HG03521 (cell line): ENCODE measurements around the gene TP73.
"Not testable (repeated sequence)": the region's sequence is repeated elsewhere in the genome, so short reads cannot be mapped to it uniquely, and the experiment has no call there.

ENCODE experiments used
- ATAC-seq: cut with Tn5 transposase; IDR thresholded peaks from one replicate; pipeline ENCODE4 v1.9.1; 2021; ENCODE audit warnings: mild to moderate bottlenecking, moderate library complexity; ENCODE audit not compliant: unreplicated experiment

TP73 gene

DNA sequence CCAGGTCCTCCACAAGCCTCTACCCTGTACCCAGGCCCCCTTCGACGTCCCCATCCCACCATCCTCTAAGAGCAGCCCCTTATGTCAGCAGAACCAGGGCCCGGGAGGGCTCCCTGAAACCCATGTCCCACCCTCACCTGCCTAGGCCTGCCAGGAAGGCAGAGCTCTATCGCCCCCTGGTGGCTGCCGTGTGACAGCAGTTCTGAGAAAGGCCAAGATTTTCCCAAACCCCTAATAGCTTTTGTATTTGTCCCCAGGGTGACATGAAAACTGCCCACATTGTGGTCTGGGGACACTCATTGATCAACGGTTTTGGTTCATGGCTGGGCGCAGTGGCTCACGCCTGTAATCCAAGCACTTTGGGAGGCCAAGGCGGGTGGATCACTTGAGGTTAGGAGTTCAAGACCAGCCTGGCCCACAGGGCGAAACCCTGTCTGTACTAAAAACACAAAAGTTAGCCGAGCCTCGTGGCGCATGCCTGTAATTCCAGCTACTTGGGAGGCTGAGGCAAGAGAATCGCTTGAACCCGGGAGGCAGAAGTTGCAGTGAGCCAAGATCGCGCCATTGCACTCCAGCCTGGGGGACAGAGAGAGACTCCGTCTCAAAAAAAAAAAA lies 72.2 kb downstream of the TP73 start:
- ATAC-seq, result not testable (repeated sequence)

DNA sequence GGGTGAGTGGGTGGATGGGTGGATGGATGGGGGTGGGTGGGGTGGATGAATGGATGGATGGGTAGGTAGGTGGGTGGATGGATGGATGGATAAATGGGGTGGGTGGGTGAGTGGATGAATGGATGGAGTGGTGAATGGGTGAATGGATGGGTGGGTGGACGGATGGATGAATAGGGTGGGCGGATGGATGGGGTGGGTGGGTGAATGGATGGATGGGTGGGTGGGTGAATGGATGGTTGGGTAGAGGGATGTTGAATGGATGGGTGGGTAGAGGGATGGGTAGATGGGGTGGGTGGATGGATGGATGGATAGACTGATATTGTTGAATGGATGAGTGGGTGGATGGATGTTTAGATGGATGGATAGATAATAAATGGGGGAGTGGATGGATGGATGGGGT lies 73.0 kb downstream of the TP73 start:
- ATAC-seq, result no peak

DNA sequence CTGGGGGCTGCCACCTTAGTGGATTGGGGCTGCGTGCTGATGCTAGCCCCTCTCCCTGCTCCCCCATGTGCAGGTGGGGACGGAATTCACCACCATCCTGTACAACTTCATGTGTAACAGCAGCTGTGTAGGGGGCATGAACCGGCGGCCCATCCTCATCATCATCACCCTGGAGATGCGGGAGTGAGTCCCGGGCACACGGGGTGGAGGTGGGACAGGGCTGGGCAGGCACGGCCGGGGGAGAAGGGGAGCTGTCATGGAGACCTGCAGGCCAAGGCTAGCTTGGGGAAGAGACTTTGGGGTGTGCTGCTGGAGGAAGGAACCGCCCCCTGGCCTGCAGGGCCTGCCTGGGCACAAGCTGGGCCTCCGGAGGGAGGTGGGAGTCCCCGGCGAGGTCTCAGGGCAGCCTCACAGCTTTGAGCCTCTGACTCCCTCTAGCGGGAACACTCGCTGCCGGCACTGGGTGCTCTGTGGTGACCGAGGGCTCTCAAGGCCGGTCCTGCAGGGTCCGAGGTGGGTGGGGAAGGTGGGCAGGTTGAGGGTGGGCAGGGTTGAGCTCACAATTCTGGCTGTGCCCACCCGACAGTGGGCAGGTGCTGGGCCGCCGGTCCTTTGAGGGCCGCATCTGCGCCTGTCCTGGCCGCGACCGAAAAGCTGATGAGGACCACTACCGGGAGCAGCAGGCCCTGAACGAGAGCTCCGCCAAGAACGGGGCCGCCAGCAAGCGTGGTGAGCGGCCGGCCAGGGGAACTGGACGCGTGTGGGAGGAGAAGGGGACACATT lies 74.9 kb downstream of the TP73 start:
- ATAC-seq, result no peak

DNA sequence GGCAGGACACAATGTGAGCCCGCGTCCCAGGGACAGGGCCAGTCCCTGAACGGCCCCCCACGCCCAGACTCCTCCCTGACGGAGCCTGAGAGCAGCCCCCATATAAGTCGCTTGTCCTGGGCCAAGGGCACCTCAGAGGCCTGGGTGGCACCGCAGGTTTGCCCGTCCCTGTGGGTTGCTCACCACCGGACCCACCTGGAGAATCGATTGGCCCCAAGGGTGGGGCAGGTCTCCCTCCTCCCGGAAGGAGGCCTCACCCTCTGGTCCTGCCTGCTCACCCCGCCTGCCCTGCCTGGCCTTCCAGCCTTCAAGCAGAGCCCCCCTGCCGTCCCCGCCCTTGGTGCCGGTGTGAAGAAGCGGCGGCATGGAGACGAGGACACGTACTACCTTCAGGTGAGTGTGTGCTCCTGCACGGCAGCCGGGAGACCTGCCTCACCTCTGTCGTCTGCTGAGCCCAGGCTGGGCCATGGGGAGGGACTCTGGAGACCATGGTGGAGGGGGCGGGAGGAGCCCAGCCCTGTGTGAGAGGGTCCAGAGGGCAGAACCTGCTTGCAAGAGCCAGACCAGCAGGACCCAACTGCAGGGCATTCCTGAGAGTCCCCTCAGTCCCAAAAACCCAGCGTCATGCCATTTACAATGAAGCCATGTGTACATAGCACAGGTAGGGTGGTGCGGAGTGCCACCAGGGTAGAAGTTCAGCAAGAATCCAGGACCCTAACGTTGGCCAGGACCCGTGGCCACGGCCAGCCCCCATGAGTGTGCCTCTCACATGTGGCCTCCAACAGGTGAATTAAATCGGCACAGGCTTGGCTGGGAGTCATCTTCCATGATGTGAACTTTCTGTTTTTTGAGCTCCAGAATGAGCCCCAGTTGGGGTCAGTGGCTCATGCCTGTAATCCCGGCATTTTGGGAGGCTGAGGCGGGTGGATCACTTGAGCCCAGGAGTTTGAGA lies 75.8 kb downstream of the TP73 start:
- ATAC-seq, result no peak

DNA sequence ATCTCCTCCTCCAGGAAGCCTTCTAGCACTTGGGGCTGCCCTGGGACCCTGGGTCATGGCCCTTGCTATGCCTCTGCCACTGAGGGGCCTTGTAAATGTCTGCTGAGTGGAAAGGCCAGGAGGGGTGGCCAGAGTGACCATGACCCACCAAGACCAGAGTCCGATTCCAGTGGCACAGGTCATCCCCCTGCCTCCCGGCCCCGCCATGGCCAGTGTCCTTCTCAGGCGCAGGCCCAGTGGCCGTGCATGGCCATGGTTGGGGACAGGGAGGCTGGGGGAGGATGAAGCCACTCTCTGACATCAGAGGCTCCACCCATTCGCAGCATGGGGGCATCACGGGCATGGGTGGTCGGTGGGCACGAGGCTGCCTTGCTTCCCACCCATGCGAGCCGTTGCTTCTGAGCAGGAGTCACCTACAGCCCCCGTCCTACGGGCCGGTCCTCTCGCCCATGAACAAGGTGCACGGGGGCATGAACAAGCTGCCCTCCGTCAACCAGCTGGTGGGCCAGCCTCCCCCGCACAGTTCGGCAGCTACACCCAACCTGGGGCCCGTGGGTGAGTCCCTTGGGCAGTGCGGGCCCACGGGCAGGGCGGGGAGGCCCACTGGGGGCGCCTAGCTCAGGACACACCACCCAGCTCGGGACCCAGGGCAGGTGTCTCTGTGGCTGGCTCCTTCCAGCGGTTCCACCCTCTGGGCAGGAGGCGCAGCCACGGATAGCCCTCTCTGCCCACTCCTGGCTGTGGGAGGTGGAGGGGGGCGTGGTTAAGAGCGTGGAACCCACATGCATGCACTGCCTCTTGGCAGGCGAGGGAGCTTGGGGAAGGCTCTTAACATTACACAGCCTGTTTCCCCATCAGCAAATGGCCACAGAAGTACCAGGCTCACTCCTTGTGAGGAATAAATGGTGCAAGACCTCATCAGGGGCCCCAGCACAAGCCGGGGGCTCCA lies 77.6 kb downstream of the TP73 start:
- no peak for ATAC-seq

DNA sequence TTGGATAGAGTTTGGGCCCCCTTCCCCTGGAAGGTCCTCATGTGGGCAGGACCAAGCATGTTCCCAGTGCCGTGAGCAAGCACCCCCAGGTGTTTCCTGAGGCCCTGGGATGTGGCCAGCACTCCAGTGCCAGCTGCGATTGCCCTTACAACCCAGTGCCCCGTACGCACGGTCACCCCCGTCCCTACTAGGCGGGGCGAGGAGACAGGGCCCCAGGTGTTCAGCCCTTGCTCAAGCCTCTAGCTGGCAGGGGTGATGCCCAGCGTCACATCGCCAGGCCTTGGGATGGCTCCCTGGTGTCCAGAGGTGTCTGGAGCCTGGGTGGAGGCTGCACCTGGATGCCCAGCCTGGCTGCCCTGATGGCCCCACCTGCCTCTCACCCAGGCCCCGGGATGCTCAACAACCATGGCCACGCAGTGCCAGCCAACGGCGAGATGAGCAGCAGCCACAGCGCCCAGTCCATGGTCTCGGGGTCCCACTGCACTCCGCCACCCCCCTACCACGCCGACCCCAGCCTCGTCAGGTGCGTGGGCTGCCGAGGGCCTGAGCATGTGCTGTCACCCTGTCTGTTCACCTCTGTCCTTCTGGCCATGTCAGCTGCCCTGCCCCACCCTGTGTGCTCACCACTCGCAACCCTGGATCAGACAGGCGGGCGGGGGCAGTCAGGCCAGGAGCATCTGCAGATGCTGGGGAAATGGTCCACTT lies 78.4 kb downstream of the TP73 start:
- ATAC-seq, result no peak

DNA sequence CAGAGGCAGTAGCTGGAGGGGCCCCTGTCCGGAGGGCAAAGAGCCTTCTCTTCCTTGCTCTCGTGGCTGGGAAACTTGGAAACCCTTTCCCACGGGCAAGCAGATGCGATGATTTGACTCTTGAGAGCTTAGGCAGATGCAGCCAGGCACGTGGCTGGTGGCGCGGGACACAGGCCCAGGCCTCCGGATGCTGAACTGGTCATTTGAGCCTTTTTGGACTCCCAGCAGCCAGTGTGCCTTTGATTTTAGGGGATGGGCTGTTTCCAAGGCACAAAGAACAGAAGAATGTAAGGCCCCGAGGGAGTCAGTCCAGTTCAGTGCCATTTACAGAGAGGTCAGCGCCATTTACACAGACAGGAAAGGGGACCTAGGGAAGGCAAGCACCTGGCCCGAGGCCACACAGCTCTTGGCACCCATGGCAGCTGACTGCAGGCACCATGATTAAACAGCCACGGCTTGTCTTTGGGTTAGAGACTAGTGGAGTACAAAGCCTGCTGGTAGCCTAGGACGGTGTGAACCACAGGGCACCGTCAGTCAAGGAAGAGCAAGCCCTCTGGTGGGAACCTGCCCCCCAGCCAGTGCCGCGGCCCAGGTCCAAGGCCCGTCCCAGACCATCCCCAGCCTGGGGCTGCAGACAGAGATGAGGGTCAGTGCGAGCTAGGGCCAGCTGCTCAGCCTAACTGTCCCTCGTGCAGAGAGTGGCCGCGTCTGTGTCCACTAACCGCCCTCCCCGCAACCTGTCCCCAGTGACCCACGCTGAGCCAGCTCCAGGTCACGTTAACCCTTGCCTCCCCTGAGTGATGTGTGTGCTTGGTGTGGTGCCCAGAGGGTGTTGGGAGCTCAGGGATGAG lies 79.5 kb downstream of the TP73 start:
- no peak for ATAC-seq

DNA sequence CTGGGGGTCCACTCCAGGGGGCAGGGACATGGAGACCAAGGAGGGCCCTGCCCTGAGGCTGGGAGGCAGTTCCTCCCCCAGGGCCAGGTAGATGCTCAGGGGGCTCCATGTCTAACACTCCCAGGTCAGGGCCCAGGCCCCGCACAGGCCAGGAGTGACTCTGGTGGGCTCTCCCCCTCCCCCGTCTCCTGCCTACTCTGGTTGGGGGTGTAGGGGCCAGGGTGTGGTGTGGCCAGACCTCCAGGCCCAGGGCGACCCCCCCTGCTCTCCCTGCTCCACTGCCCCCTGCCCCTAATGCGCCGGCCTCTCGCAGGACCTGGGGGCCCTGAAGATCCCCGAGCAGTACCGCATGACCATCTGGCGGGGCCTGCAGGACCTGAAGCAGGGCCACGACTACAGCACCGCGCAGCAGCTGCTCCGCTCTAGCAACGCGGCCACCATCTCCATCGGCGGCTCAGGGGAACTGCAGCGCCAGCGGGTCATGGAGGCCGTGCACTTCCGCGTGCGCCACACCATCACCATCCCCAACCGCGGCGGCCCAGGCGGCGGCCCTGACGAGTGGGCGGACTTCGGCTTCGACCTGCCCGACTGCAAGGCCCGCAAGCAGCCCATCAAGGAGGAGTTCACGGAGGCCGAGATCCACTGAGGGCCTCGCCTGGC lies 80.2 kb downstream of the TP73 start:
- ATAC-seq, result no peak

DNA sequence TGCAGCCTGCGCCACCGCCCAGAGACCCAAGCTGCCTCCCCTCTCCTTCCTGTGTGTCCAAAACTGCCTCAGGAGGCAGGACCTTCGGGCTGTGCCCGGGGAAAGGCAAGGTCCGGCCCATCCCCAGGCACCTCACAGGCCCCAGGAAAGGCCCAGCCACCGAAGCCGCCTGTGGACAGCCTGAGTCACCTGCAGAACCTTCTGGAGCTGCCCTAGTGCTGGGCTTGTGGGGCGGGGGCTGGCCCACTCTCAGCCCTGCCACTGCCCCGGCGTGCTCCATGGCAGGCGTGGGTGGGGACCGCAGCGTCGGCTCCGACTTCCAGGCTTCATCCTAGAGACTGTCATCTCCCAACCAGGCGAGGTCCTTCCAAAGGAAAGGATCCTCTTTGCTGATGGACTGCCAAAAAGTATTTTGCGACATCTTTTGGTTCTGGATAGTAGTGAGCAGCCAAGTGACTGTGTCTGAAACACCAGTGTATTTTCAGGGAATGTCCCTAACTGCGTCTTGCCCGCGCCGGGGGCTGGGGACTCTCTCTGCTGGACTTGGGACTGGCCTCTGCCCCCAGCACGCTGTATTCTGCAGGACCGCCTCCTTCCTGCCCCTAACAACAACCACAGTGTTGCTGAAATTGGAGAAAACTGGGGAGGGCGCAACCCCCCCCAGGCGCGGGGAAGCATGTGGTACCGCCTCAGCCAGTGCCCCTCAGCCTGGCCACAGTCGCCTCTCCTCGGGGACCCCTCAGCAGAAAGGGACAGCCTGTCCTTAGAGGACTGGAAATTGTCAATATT lies 81.0 kb downstream of the TP73 start:
- ATAC-seq, result no peak

DNA sequence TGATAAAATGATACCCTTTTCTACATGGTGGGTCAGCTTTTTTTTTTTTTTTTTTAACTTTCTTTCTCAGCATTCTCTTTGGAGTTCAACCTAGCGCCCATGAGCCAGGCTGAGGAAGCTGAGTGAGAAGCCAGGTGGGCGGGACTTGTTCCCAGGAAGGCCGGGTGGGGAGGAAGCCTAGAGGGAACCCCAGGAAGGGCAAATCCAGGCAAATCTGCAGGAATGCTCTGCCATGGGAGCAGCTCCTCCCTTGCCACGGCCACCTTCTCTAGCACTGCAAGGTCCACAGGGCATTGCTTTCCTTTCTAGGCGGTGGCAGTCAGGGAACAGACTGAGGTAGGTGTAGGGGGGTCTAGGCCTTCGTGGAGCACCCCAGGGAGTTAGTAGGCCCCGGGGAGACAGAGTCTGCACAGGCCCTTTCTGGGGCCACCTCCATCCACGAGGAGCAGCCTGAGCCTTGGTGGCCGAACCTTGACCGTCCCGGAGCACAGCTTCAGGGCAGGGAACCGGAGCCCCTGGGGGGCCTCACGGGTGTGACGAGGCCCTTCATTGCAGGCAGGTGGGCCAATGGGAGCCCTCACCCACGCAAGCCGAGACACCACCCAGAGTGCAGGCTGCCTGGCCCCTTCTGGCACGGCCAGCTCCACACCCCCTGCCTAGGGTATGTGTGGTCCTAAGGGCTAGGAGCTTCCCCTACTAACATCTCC lies 81.7 kb downstream of the TP73 start:
- no peak for ATAC-seq

DNA sequence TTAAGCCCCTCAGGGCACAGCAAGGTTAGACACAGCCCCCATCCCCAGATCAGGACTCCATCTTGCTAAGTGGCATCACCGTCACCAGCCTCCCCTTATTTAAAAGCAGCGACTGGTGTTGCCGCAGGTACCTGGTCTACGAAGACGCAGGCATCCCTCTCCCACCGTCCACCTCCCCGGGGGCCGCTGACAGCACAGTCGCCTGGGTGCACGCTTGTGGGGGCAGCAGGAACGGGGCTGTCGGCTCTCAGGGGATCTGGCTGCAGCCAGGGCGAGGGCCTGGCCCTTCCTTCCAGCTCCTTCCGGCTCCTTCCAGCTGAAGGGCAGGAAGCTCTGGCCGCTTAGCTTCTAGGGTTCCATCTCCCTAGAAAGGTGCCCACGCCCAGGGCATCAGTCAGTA lies 82.3 kb downstream of the TP73 start:
- no peak for ATAC-seq

DNA sequence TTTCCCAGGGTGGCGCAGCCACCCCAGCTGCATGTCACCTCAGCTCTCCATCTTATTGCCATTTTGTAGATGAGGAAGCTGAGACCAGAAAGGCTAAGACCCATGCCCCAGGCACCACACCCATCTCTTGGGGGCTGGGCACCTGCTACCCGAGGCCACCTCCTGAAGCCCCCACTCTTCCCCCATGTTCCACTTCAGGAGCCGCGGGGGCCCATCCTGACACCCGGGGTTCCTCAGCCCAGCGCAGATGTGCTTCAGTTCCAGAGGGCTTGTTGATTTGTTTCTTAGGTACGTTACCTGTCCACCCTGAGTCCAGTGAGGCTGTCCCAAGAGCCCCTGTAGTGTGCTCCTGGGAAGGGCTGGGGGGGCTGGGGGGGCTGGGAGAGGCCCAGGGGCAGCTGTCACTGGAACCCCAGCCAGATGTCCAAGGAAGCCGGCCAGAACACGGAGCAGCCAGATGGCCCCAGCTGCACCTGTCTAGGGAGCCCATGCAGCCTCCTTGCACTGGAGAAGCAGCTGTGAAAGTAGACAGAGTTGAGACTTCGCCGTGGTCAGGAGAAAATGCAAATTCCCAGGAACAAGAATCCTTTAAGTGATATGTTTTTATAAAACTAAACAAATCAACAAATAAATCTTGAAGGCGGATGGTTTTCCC lies 82.8 kb downstream of the TP73 start:
- no peak for ATAC-seq

DNA sequence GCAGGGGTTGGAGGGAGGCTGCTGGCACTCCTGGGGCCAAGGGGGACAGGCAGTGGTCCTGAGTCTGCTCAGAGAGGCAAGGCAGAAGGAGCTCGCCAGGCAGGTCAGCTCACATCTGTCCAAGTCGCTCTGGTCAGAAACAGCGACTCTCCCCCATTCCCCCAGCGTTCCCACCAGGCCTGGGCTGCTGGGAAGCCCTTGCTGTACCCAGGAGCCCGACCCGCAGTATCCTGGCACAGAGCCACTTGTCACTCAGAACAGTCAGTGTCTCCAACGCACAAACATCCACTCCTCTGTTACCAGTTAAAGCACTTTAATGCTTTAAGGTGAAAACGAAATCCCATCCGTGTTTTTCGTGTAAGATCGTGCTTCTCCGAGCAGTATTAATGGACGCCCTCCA lies 83.4 kb downstream of the TP73 start:
- ATAC-seq, result no peak

DNA sequence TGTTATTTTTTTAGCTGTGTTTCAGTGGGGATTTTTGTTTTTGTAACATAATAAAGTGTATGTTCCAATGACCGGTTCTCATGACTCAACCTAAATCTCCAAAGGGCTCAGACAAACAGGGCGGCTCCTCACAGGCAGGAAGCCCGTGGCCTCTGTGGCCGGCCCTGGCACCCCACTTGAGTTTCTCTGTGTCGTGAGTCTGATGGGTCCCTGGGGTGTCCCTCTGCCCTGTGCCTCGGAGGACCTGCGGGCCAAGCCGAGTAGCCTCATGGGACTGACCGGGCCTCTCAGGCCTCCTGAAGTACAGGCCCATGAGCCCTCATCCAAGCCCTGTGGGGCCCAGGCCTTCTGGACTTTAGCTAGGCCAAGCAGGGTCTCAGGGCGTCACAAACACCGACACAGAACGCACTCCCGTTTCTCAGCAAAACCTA lies 83.8 kb downstream of the TP73 start:
- no peak for ATAC-seq

DNA sequence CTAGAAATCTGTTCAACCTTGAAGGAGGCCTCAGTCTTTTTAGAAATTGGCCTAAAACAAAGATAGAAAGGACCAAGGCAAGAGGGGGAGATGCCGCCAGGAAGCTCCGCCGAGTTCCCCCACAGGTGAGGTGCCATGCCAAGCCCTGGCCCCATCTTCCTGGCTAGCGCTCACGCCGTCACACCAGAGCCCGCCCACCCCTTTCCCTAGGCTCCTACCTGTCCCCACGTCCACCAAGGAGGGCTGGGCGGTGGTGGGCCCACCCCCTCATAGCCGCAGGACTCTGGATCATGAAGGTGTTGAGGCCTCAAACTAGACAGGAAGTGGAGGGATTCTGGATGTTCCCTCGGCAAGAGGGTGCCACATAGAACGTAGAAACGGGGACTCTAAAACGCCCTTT lies 84.4 kb downstream of the TP73 start:
- no peak for ATAC-seq

DNA sequence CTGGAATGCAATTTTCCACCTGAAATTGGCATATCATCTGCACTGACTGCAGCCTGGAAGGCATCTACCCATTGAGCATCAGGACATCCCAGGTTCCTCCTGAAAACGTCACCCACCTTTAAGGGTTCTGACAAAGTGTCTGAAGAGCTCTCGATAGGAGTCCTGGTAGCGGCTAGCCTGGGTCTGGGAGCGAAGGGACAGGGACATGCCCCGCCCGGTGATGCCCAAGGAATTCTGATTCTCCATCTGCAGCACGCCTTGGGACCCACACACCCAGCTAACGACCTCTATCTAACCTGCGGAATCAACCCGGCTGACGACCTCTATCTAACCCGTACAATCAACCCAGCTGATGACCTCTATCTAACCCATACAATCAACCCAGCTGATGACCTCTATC lies 86.6 kb downstream of the TP73 start:
- ATAC-seq, result no peak

DNA sequence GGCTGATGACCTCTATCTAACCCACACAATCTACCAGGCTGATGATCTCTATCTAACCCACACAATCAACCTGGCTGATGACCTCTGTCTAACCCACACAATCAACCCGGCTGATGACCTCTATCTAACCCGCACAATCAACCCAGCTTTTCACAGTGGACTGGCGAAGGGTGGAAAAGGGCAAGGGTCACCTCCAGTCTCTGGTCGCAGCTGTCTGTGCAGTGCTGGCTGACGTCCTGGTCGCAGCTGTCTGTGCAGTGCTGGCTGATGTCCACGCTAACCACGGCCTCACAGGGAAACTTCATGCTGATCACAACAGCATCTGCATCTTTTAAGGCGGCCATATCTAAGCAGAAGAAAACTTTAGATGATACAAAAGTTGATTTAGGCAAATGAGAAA lies 87.7 kb downstream of the TP73 start:
- no peak for ATAC-seq
